G401.6 (cell line): ENCODE data around the gene ERCC6.

ENCODE experiments used
- FAIRE-seq: peaks from 2 replicates; lab custom pipeline; 2012; peaks lifted over from hg19 to GRCh38; lab: Jason Lieb, UNC

Gene ERCC6

DNA sequence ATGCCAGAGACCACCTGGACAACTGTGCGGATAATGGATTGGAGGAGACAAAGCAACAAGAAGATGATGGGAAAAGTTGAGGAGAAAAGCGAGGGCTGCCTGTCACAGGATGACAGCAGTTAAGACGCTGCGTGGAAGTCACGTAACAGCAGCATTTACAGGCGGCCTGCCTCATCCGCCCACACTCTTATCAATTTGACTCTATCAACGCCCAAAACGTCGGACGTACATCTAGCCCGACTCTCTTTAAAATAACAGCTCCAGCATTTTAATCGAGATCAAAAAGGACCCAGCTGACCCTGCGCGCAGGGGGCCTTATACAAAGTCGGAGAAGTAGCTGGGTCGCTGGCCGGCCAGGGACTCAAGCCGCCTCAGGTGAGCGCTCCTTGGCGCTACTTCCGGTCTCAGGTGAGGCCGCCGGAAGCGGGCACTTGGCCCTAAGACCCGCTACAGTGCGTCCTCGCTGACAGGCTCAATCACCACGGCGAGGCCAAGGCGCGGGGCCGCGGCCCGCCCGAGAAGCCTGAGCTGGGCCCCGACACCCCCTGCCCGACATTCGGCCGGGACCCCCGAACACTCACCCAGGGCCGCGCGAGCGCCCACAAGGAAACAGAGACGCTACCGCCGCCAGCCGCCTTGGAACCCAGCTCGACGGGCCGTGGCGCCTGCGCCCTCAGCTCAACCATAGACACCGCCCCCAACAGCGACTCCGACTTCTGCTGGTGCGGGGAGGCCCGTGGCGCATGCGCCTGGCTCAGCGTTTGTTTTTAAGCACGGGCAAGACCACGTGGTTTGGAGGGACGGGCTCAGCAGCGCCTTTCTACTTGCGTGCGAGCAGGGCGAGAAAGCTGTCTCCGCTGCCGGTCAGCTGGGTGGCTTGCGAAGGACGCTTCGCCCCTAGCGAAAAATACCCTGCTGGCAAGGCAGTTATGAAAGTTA is at the start of gene ERCC6:
Gene ERCC6, minus strand, starts transcription at position 741 of the 939 bp plus-strand sequence.
- FAIRE-seq: no peak

DNA sequence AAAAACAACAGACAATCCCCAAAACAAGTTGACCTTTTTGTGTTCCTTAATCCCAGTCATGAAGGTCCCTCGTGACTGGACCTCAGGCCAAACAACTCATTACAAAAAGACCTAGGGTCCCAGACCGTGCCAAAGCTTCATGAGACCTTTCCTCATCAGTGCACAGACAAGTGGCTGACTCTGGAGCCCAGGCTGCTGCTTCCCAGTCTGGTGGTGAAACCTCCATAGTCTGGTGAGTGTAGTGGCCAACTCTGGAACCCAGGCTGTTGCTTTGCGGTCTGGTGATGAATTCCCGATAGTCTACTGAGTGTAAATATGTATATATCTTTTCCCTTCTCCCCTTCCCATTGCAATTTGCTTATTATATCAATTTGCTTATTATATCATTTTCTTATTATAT is 49.1 kb upstream of the ERCC6 start:
- FAIRE-seq: no peak

DNA sequence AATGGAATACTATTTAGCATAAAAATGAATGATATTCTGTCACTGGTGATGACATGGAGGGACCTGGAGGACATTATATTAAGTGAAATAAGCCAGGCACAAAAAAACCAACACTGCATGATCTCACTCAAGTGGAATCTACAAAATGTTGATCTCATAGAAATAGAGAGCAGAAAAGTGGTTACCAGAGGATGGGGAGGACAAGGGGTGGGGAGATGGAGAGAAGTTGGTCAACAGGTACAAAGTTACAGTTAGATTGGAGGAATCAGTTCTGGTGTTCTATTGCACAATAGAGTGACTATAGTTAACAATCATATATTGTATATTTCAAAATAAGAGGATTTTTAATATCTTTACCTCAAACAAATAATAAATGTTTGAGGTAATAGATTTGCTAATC is 46.5 kb upstream of the ERCC6 start:
- FAIRE-seq: no peak

DNA sequence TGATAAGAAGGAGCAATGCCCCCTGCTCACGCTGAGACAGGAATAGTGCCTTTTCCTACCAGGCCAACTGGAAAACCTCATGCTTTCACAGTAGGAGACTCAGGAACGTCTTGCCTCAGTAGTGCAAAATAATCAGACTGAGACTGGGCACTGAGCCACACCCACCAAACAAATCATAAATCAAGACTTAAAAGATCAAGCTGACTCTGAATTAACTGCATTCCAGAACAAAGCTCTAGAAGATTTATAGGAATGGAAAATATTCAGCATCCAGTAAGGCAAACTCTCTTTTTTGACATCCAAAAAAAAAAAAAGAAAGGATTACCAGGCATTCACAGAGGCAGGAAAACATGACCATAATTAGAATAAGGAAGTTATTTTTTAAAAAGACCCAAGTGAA is 40.7 kb upstream of the ERCC6 start:
- no peak for FAIRE-seq

DNA sequence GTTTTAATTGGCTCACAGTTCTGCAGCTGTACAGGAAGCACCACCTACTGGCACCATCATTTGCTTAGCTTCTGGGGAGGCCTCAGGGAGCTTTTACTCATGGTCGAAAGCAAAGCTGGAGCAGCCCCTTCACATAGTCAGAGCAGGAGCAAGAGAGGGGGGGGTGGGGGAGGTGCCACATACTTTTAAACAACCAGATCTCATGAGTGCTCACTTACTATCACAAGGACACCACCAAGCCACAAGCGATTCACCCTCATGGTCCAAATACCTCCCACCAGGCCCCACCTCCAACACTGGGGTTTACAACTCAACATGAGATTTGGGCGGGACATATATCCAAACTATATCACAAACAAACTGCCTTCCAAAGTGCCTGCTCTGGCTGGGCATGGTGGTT is 39.5 kb upstream of the ERCC6 start:
- no peak for FAIRE-seq

DNA sequence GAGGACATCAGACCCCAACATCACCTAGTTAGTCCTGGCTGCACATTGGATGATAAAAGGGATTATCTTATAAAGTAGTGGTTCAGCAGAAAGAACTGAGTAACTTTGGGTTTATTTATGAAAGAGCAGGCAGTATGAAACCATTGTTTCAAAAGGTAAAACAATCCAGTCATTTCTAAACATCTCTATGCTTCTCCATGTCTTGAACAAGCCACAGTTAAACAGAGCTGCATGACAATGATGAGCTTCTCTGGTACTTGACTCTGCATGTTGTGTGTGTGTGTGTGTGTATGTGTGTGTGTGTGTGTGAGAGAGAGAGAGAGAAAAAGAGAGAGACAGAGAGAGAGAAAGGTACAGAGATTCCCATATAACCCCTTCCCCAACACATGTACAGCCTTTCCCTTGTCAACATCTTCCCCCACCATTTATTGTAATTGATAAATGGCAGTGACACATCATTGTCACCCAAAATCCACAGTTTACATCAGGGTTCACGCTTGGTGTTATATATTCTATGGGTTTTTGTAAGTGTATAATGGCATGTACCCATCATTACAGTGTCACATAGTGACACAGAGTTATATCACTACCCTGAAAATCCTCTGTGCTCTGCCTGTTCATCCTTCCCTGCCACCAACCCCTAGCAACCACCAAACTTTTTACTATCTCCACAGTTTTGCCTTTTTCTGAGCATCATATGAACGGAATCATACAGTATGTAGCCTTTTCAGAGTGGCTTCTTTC is 38.4 kb upstream of the ERCC6 start:
- FAIRE-seq: no peak

DNA sequence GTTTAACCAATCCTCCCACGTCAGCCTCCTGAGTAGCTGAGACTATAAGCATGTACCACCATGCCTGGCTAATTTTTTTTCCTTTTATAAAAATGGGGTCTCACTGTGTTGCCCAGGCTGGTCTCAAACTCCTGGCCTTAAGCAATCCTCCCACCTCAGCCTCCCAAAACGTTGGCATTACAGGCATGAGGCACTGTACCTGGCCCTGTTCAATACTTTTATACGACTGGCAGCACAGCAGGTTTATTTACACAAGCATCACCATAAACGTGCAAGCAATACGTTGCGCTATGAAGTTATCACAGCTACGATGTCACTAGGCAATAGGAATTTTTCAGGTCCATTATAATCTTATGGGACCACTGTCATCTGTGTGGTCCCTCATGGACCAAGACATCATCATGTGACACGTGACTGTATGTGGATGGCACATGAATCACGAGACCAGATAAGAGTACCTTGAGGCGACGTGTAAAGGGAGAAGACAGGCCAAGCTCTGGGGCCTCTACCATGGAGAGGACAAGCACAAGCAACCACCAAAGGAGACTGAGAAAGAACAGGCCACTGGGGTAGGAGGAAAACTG is 36.7 kb upstream of the ERCC6 start:
- no peak for FAIRE-seq

DNA sequence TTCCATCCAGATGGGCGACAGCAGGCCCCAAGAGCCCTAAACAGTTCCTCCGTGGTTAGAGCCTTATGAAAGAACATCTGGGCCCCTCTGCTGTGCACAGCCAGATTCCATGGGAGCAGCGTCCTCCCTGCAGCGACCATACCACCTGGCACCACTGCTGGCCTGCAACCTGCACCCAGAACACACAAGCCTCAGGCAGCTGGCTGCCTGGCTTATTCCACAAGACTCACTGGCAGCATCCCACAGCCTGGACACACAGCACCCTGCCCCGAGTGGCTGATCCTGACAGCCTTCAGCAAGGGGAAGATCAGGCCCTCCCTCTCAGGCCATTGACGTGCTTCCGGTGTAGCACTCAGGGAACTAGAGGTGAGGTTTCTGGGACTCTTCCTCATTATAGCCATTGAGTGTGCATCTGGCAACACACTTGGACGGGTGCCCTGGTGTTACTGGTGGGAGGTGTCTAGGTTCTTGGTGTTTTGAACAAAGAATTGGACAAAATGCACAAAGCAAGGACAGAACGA is 33.7 kb upstream of the ERCC6 start:
- no peak for FAIRE-seq

DNA sequence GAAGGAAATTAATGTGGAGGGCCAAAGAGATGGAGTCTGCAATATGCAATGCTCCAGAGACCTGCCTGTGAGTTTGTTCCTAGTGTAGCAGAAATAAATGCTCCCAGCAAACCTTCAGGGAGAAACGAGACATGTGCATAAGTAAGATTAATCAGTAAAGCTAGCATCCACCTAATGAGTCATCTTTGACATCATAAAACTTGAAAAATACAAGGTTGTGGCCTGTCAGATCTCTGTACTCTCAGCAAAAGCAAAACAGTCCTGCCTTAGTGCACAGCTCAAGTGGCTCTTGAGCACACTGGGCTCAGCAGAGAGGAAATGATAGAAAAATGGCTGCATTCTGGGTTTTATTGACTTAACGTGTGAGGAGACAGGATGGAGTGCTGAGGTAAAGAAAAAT is 32.5 kb upstream of the ERCC6 start:
- no peak for FAIRE-seq

DNA sequence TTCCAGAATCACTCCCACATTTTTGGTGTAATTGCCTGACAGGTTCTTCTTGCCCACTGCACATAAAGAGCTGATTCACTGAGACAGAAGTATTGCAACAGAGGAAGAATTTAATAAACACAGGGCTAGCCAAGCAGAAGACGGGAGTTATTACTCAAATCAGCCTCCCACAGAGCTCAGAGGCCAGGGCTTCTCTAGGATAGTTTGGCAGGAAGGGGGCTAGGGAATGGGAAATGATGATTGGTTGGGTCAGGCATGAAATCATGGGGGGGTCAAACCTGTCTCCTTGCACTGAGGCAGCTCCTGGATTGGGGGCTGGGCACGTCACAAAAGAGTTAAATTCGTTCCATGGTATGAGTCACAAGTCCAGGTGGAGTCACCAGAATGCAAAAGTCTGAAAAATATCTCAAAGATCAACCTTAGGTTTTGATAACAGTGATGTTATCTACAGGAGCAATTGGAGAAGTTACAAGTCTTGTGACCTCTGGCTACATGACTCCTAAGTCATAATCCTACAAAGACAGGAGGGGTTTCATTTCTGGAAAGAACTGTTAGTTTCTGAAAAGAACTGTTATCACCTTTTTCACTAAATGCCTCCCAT is 30.2 kb upstream of the ERCC6 start:
- FAIRE-seq: no peak

DNA sequence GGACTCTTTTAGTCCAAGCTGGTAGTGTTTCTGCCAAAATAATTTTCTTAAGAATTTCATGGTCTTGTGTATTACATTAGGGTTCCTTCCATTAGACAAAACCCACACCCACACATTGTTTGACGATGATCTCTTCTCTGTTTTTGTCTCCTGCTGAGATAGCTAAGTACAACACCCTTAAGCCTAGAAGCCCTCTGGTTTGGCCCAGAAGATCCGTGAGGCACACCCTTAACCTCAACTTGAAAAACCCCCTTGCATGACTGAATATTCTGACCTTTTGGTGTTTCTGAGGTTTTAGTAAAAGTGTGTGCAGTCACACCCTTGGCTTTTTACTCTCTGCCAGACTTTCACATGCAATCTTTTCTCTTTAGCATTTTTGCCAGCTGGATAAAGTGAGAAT is 29.3 kb upstream of the ERCC6 start:
- FAIRE-seq: no peak

DNA sequence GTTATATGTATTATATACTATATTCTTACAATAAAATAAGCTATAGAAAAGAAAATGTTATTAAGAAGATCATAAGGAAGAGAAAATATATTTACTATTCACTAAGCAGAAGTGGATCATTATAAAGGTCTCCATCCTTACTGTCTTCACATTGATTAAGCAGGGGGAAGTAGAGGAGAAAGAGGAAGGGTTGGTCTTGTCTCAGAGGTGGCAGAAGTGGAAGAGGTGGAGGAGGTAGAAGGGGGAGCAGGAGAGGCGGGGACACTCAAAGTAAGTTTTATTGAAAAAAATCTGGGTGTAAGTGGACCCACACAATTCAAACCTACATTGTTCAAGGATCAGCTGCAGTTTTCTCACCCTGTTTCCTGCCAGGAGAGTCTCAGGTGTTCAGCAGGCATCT is 28.9 kb upstream of the ERCC6 start:
- FAIRE-seq: no peak

DNA sequence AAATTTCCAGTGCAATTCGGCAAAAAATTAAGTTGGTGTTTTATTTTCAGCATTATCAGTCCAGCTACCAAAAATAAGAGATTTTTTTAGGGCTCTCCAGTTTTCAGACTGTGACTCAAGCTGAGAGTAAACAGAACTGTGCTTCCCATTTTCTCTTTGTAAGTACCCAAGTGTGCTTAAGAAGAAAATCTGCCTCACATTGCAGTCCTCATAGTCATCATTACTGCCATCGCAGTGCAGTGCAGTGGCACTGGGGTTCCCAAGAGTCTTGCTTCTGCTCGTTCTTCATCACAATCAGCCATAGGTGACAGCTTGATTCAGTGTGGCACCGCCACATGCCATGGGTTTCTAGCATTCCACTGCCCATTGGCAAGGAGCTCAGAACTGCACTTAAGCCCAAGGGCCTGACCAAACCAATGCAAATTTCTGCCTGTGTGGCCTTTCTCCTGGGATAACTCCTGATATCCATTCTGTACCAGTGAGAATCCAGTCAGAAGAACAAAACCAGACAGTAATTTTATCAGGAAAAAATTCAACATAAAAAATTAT is 25.6 kb upstream of the ERCC6 start:
- FAIRE-seq: no peak

DNA sequence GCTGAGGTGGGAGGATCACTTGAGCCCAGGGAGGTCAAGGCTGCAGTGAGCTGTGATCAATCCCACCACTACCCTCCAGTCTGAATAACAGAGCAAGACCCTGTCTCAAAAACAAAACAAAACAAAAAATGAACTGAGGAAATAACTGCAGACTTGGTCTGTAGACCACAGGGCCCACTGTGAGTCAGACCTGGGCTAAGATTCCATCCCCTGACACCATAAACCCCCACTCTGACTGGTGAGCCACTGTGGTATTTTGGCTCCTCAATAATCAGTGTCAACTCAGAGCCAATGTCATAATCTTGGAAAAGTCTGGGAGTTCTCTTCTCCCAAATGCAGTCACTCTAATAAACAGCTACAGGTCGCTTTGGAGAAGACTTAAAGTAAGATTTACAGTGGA is 24.0 kb upstream of the ERCC6 start:
- FAIRE-seq: no peak

DNA sequence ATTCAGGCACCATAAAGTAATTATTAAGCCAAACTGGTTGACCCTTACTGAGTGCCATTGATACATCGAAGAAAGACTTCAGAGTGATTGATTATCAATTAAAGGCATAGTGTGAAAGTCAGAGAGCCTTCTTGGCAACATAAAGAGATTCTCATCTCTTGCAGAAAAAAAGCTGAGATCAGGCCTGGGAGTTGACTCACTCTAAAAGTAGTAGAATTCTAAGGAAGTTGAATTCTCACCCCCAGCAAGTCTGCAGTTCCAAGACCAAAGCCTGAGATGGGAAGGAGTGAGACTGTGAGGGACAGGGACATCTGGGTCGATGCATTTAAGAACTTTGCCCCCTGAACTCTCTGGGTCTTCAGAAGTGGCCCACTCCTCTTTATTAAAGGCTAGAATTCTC is 21.6 kb upstream of the ERCC6 start:
- FAIRE-seq: no peak

DNA sequence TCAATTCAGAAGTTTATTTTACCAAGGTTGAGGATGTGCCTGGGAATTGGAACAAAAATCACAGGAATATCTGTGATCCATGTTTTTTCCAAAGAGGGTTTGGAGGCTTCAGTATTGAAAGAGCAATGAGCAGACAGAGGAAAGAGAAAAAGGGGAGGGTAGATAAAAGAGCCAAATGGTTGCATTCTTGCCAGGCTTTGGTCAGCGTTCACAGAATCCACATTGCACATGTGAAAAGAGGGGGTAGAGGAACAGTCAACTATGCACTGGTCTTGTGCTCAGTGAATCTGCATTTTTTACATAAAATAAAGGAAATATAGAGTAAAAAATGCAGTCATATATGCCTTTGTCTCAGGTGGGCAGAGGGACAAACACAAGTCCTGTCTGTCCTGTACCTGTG is 20.6 kb upstream of the ERCC6 start:
- FAIRE-seq: no peak

DNA sequence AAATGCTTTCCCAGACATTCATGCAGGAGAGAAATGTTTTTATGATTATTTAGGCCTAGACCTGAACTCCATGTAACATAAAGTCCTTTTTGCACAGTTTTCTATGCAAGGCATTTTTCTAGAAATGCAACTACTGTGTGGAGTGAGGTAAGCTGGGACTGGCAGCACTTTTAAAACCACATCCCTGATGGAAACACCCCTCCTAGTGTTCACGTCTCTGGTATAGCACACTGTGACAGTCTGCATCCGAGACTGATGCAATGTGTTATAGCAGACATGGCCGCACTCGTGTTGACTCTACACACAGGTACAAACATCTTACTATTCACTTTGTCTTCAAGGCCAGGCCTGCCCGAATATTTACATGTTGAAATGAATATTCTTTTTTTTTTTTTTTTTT is 19.3 kb upstream of the ERCC6 start:
- FAIRE-seq: no peak

DNA sequence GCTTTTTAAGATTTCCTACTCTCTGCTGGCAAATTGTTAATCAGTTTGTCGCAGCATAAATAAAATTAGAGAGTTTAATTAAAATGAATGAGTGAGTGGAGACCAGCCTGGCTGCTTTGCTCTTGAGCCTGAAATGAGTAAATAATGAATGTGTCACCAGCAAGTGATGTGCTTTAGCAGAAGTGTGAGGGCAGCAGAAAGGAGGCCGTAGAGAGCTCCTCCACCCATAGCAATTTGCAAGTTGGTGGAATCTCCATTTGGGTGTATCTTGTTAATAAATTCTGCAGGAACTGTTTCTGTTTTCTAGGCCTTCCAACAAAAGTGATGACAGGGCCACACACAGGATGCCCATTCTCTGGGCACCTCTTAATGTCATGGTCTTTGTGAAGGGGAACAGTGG is 18.8 kb upstream of the ERCC6 start:
- FAIRE-seq: no peak

DNA sequence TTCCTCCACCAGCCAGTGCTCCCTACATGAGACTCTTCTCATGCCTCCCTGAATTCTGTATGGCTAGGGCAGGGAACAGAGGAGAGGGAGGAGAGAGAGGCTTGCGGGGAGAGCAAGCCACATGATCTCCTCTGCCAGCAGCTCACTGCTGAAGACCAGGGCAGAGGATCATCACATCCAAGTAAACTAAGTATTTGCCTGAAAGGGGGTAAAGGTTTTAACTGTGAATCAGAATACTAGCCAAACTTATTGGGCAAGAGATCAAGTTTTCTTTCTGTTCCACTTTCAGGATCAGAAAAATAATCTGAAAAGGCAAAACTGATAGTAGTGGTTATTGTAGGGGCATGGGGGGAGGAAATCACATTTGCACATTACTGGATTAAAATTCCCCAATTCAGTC is 17.8 kb upstream of the ERCC6 start:
- FAIRE-seq: no peak

DNA sequence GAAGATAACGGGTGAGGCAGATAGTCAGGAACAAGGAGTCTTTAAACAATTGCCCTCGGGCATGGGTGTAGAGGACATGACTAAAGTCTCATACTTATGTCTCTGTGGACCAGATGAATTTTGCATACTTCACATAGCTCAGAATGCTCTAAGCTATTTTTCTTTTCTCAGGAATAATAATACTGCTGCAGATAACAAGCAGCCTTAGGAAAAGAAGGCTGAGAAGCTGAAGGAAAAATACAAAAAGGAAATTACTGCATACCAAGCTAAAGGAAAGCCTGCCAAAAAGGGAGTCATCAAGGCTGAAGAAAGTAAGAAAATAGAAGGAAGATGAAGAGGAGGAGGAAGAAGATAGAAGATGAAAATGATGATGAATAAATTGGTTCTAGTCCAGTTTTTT is 13.4 kb upstream of the ERCC6 start:
- no peak for FAIRE-seq

DNA sequence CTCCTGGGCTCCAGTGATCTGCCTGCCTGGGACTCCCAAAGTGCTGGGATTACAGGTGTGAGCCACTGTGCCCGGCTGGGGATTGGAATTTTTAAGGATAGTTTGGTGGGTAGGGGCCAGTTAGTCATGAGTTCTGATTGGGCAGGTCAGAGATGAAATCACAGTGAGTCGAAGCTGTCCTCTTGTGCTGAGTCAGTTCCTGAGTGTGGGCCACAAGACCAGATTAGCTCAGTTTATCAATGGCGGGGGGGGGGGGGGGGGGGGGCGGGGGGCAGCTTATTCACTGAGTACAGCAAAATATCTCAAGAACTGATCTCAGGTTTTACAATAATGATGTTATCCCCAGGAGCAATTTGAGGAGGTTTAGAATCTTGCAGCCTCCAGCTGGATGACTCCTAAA is 11.6 kb upstream of the ERCC6 start:
- no peak for FAIRE-seq

DNA sequence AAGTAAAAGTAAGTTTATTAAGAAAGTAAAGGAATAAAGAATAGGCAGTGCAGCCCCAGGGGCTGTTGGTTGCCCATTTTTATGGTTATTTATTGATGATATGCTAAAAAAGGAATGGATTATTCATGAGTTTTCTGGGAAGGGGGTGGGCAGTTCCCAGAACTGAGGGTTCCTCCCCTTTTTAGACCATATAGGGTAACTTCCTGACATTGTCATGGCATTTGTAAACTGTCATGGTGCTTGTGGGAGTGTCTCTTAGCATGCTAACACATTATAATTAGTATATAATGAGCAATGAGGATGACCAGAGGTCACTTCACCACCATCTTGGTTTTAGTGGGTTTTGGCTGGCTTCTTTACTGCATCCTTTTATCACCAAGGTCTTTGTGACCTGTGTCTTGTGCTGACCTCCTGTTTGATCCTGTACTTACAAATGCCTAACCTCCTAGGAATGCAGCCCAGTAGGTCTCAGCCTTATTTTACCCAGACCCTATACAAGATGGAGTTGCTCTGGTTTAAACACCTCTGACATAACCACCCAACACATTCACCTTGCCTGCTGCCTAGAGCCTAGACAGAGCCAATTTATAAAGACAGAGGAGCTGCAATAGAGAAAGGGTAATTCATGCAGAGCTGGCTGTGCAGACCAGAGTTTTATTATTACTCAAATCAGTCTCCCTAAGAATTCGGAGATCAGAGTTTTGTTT is 10.9 kb upstream of the ERCC6 start:
- no peak for FAIRE-seq
